Loucy (cell line): Measurements from ENCODE around the gene ABHD6.

ENCODE experiments used
- CTCF ChIP-seq: fragments of 200-600 bp; sonication (generic); conservative IDR thresholded peaks from 2 replicates; pipeline ENCODE4 v1.5.1; 2014; ENCODE audit warnings: mild to moderate bottlenecking, antibody characterized with exemption, low read length
- EZH2phosphoT487 ChIP-seq: fragments of 200-600 bp; IDR thresholded peaks from 2 replicates; pipeline ENCODE4 v1.6.1; 2018; ENCODE audit warnings: antibody characterized with exemption, mild to moderate bottlenecking, moderate library complexity, borderline replicate concordance

DNA sequence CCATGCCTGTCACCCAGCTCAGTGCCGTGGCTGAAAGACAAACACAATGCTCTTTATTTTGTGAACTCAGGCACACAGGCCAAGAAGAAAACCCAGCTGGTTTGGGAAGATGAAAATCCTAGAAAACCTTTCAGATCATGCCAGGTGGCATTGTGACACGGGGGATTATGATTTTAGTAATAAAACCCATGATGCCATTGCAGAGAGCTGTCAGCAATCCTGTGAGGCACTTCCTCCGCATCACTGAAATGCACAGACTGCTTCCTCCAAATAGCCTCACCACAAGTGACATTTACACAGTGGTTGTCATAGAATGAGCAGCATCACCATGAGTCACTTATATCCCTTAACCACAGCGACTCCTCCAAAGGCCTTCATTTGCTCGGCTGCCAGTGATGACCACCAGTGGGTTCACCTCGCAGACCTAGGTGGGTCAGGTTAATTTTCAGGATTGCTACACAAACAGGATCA lies 22.7 kb downstream of the ABHD6 start:
- TF ChIP-seq CTCF (no peak), EZH2phosphoT487 (no peak)
